ENCODE measurements around the gene ADSL. TPM values are rescaled to one million over a fixed set of nuclear protein-coding genes. Genes with fewer than 3 reads are reported as not detected.

Gene ADSL
- total and polyA plus RNA-seq, 2 of the 4 experiments (the other 2 are of a cell fraction) = 93.6 to 229 TPM

GRCh38 chr22:40392618-40393017 lies 46.3 kb downstream of the ADSL start:
- ATAC-seq (ENCODE audit: low read depth) = no peak
- Histone ChIP-seq H2BK5ac (ENCODE audit: low read depth, low read length, poor library complexity, severe bottlenecking) (no peak overlapping the region), H3K4me3 (ENCODE audit: insufficient read depth, low read depth, low read length) (no peak overlapping the region), H2AFZ (replicated peaks; ENCODE audit: low read length, poor library complexity) (no peak overlapping the region), H3K9ac (ENCODE audit: low read depth, low read length) (no peak overlapping the region), H2BK15ac (ENCODE audit: low read depth, low read length) (no peak overlapping the region), H3K9me3 (ENCODE audit: control insufficient read depth, insufficient read depth, low read length) (no peaks in the 10 kb centered on the region), H2BK120ac (ENCODE audit: low read depth, low read length) (no peak overlapping the region), H3K9me1 (ENCODE audit: insufficient read depth, low read length) (peaks cover 17% of the 10 kb centered on the region), H4K8ac (ENCODE audit: low read depth in 2 of 2, low read length in 2 of 2) (no peak overlapping the region), H2BK20ac (ENCODE audit: low read depth, low read length) (no peak overlapping the region), H2AK5ac (ENCODE audit: low read depth, low read length) (no peak overlapping the region), H3K79me1 (ENCODE audit: low read depth in 1 of 2, low read length in 2 of 2) (peaks cover 43 to 72% of the 10 kb centered on the region in 2 experiments), H3K4me2 (ENCODE audit: low read depth, low read length) (no peak overlapping the region), H4K5ac (ENCODE audit: low read depth, low read length) (no peak overlapping the region), H3K14ac (replicated peaks; ENCODE audit: low read depth, low read length) (no peak overlapping the region), H3K23ac (ENCODE audit: low read depth, low read length) (no peak overlapping the region), H3K4ac (ENCODE audit: low read depth, low read length) (no peak overlapping the region), H4K20me1 (ENCODE audit: insufficient read depth, low read length) (peaks cover 25% of the 10 kb centered on the region), H3K36me3 (ENCODE audit: control insufficient read depth, insufficient read depth, low read length) (peaks cover 1% of the 10 kb centered on the region; the same call in 1 of the 2 replicates), H3K4me1 (ENCODE audit: control insufficient read depth, insufficient read depth, low read length) (peaks cover 9% of the 10 kb centered on the region), H3K27me3 (ENCODE audit: control insufficient read depth, insufficient read depth, low read length) (no peaks in the 10 kb centered on the region), H2AK9ac (replicated peaks; ENCODE audit: low read depth, low read length, poor library complexity) (no peak overlapping the region), H4K91ac (ENCODE audit: insufficient read depth, low read depth, low read length) (no peak overlapping the region), H3K18ac (ENCODE audit: low read depth, low read length) (no peak overlapping the region), H3K56ac (ENCODE audit: extremely low read depth, insufficient read depth, low read length) (no peak overlapping the region), H3K27ac (ENCODE audit: insufficient read depth, low read length) (no peak overlapping the region)
- DNase-seq = peak; percentile 49
- intact Hi-C loops (cut with micrococcal nuclease) = no loop called here
- POLR2A ChIA-PET (ENCODE audit: unreplicated experiment) = no interaction called here
- dilution Hi-C loops (cut with HindIII; ENCODE audit: low sequenced_read_pairs, unreplicated experiment) = no loop called here
- TF ChIP-seq RAD21 (IDR thresholded peaks at IDR 0.05; ENCODE audit: low read length) = no peak
- TF ChIP-seq MAZ (IDR thresholded peaks at IDR 0.05; ENCODE audit: borderline replicate concordance, low read depth, low read length) = no peak
- TF ChIP-seq CEBPB (IDR thresholded peaks at IDR 0.05; ENCODE audit: low read depth, low read length) = peak; percentile 73
- in situ Hi-C loops (cut with MboI; ENCODE audit: low sequenced_read_pairs) = no loop called here
- CTCF ChIA-PET = no interaction called here
- no TSS peak for BruUV-seq (replicated peaks)
- WGBS, 2 experiments (ENCODE audit: extremely low coverage in 2 of 2, insufficient read length in 1 of 2) = 73% methylated on average over 2 of the region's 2 CpGs; no CpG with 5 or more reads in 1 of the 2 experiments
